WTC11 (cell line): ENCODE measurements around the gene PCSK5. TPM values are rescaled to one million over a fixed set of nuclear protein-coding genes. Genes with fewer than 3 reads are reported as not detected.
A peak's percentile ranks its signal among the peaks of the same experiment; 100 is the strongest.

Experiments
- ATAC-seq: fragments of 200-7000 bp; cut with Tn5 transposase; 2 replicates; pipeline ENCODE4 v1.10.0; 2021; ENCODE audit warnings: mild to moderate bottlenecking, moderate library complexity
- CTCF ChIA-PET: fragments of 300-600 bp; sonication (Branson Sonifier 250); formaldehyde crosslinking; loops from one replicate; lab custom pipeline; 2021; ENCODE audit warnings: antibody characterized with exemption; lab: Charles Lee
- POLR2A ChIA-PET: fragments of 350-600 bp; sonication (Branson Sonifier 250); formaldehyde crosslinking; loops from one replicate; lab custom pipeline; 2021; ENCODE audit warnings: antibody characterized with exemption; lab: Charles Lee
- DNase-seq: peaks from one replicate; pipeline ENCODE4 v3.0.0; 2021; ENCODE audit warnings: low spot score
- H3K27ac Mint-ChIP-seq: 2 replicates; pipeline ENCODE4 v1.8.0; 2021; ENCODE audit warnings: mixed read lengths
- H3K27me3 Mint-ChIP-seq: 2 replicates; pipeline ENCODE4 v1.8.0; 2021; ENCODE audit warnings: low read depth, mild to moderate bottlenecking, moderate library complexity, mixed read lengths
- H3K36me3 Mint-ChIP-seq: 2 replicates; pipeline ENCODE4 v1.8.0; 2021; ENCODE audit warnings: mixed read lengths
- H3K4me1 Mint-ChIP-seq: 2 replicates; pipeline ENCODE4 v1.8.0; 2022; ENCODE audit warnings: mixed read lengths
- H3K4me3 Mint-ChIP-seq: 2 replicates; pipeline ENCODE4 v1.8.0; 2021; ENCODE audit warnings: mild to moderate bottlenecking, moderate library complexity, mixed read lengths
- H3K9me3 Mint-ChIP-seq: 2 replicates; pipeline ENCODE4 v1.8.0; 2021; ENCODE audit warnings: mixed read lengths
- CBFB ChIP-seq: sonication (generic); formaldehyde crosslinking; IDR thresholded peaks from 2 replicates; pipeline ENCODE4 v1.8.1; 2022; ENCODE audit warnings: mild to moderate bottlenecking, low read depth, missing genetic modification reagents
- E2F4 ChIP-seq: sonication (generic); formaldehyde crosslinking; IDR thresholded peaks from 2 replicates; pipeline ENCODE4 v1.8.1; 2022; ENCODE audit warnings: low read depth, mild to moderate bottlenecking, moderate library complexity, missing genetic modification reagents, borderline replicate concordance
- E2F5 ChIP-seq: sonication (generic); formaldehyde crosslinking; IDR thresholded peaks from 2 replicates; pipeline ENCODE4 v1.8.1; 2022; ENCODE audit warnings: mild to moderate bottlenecking, moderate library complexity, missing genetic modification reagents
- FOXK1 ChIP-seq: sonication (generic); formaldehyde crosslinking; IDR thresholded peaks from 2 replicates; pipeline ENCODE4 v1.8.0; 2022; ENCODE audit warnings: mild to moderate bottlenecking, moderate library complexity, missing genetic modification reagents
- FOXP4 ChIP-seq: sonication (generic); formaldehyde crosslinking; IDR thresholded peaks from 2 replicates; pipeline ENCODE4 v1.8.0; 2022; ENCODE audit warnings: mild to moderate bottlenecking, missing genetic modification reagents
- GRHL2 ChIP-seq: fragments of 250-450 bp; sonication (Bioruptor Pico); IDR thresholded peaks from 2 replicates; pipeline ENCODE4 v1.8.0; 2022; ENCODE audit warnings: mild to moderate bottlenecking, moderate library complexity; ENCODE audit not compliant: insufficient replicate concordance, severe bottlenecking
- IRF1 ChIP-seq: sonication (generic); formaldehyde crosslinking; IDR thresholded peaks from 2 replicates; pipeline ENCODE4 v1.8.0; 2023; ENCODE audit warnings: missing genetic modification reagents
- MYBL2 ChIP-seq: sonication (generic); formaldehyde crosslinking; IDR thresholded peaks from 2 replicates; pipeline ENCODE4 v1.8.1; 2023; ENCODE audit warnings: mild to moderate bottlenecking, moderate library complexity, missing genetic modification reagents
- NR1H2 ChIP-seq: sonication (generic); formaldehyde crosslinking; IDR thresholded peaks from 2 replicates; pipeline ENCODE4 v1.9.0; 2021; ENCODE audit warnings: mild to moderate bottlenecking, moderate library complexity, missing genetic modification reagents
- PREB ChIP-seq: sonication (generic); formaldehyde crosslinking; IDR thresholded peaks from 2 replicates; pipeline ENCODE4 v1.8.1; 2022; ENCODE audit warnings: mild to moderate bottlenecking, missing genetic modification reagents, moderate library complexity, borderline replicate concordance
- PRRX2 ChIP-seq: fragments of 250-450 bp; sonication (Bioruptor Pico); IDR thresholded peaks from 2 replicates; pipeline ENCODE4 v1.8.0; 2021; ENCODE audit warnings: mild to moderate bottlenecking
- RORB ChIP-seq: fragments of 250-450 bp; sonication (Bioruptor Pico); IDR thresholded peaks from 2 replicates; pipeline ENCODE4 v1.9.0; 2021; ENCODE audit warnings: mild to moderate bottlenecking
- SMAD4 ChIP-seq: sonication (generic); formaldehyde crosslinking; IDR thresholded peaks from 2 replicates; pipeline ENCODE4 v1.8.0; 2022; ENCODE audit warnings: mild to moderate bottlenecking, missing genetic modification reagents
- USF1 ChIP-seq: sonication (generic); formaldehyde crosslinking; IDR thresholded peaks from 2 replicates; pipeline ENCODE4 v1.8.0; 2022; ENCODE audit warnings: mild to moderate bottlenecking, missing genetic modification reagents
- ZNF138 ChIP-seq: sonication (generic); formaldehyde crosslinking; conservative IDR thresholded peaks from 2 replicates; pipeline ENCODE4 v1.8.1; 2022; ENCODE audit warnings: mild to moderate bottlenecking, moderate library complexity, missing genetic modification reagents
- ZNF219 ChIP-seq: sonication (generic); formaldehyde crosslinking; IDR thresholded peaks from 2 replicates; pipeline ENCODE4 v1.8.0; 2023; ENCODE audit warnings: missing genetic modification reagents, mild to moderate bottlenecking, borderline replicate concordance
- ZNF281 ChIP-seq: sonication (generic); formaldehyde crosslinking; IDR thresholded peaks from 2 replicates; pipeline ENCODE4 v1.8.0; 2023; ENCODE audit warnings: mild to moderate bottlenecking, missing genetic modification reagents
- ZNF317 ChIP-seq: sonication (generic); formaldehyde crosslinking; IDR thresholded peaks from 2 replicates; pipeline ENCODE4 v1.8.1; 2023; ENCODE audit warnings: low read depth, mild to moderate bottlenecking, moderate library complexity, missing genetic modification reagents, borderline replicate concordance
- ZNF416 ChIP-seq: fragments of 250-450 bp; sonication (Bioruptor Pico); IDR thresholded peaks from 2 replicates; pipeline ENCODE4 v1.9.0; 2021; ENCODE audit warnings: mild to moderate bottlenecking, inconsistent platforms
- ZNF423 ChIP-seq: fragments of 250-450 bp; sonication (Bioruptor Pico); IDR thresholded peaks from 2 replicates; pipeline ENCODE4 v2.1.2; 2022; ENCODE audit warnings: mild to moderate bottlenecking, moderate library complexity
- ZNF532 ChIP-seq: fragments of 250-450 bp; sonication (Bioruptor Pico); IDR thresholded peaks from 2 replicates; pipeline ENCODE4 v1.9.0; 2021; ENCODE audit warnings: mild to moderate bottlenecking, borderline replicate concordance
- total RNA-seq: library from RNA; stranded (reverse); gene quantifications from 3 replicates; pipeline ENCODE4 v1.2.3, GENCODE V29; 2021

PCSK5 gene
- total RNA-seq, 1 experiment from 2014 or later, result 30.6 TPM

- ChIA-PET CTCF (interaction anchor here (1.3 kb wide), 1 partner anchor 14 kb away, joined by 3 read pairs; no protein-coding TSS in a partner anchor), POLR2A (no interaction called here)
- ATAC-seq, result no peak
- no peaks in the 10 kb centered on the region for H3K27me3 Mint-ChIP-seq
- TF ChIP-seq ZNF219 (CRISPR knock-in tag) (no peak), E2F4 (CRISPR knock-in tag) (no peak), IRF1 (CRISPR knock-in tag) (no peak), FOXK1 (CRISPR knock-in tag) (no peak), CBFB (CRISPR knock-in tag) (no peak), ZNF416 (no peak), PRRX2 (CRISPR knock-in tag) (no peak), ZNF317 (CRISPR knock-in tag) (no peak), FOXP4 (CRISPR knock-in tag) (no peak), GRHL2 (CRISPR knock-in tag) (no peak), ZNF532 (CRISPR knock-in tag) (no peak), E2F5 (no peak), ZNF423 (no peak), USF1 (CRISPR knock-in tag) (no peak), MYBL2 (no peak)
- H3K9me3 Mint-ChIP-seq, result no peaks in the 10 kb centered on the region
- no peak overlapping the region for H3K27ac Mint-ChIP-seq
- no peak overlapping the region for H3K4me3 Mint-ChIP-seq
- DNase-seq, result no peak
- H3K4me1 Mint-ChIP-seq, result peaks cover 9% of the 10 kb centered on the region
- H3K36me3 Mint-ChIP-seq, result no peaks in the 10 kb centered on the region
Measured at GRCh38 chr9:75852746-75853145, 37.7 kb upstream of the PCSK5 start.

- ChIA-PET POLR2A (no interaction called here), CTCF (interaction anchor here (0.6 to 1.3 kb wide), 20 partner anchors 9 to 740 kb away, joined by 3 to 26 read pairs (median 4); no protein-coding TSS in a partner anchor)
- DNase-seq, result no peak
- H3K36me3 Mint-ChIP-seq, result no peaks in the 10 kb centered on the region
- peak; percentile 57 for ATAC-seq
- no peaks in the 10 kb centered on the region for H3K27me3 Mint-ChIP-seq
- no peak overlapping the region for H3K4me3 Mint-ChIP-seq
- peaks cover 9% of the 10 kb centered on the region for H3K4me1 Mint-ChIP-seq
- H3K27ac Mint-ChIP-seq, result no peak overlapping the region
- H3K9me3 Mint-ChIP-seq, result no peaks in the 10 kb centered on the region
- TF ChIP-seq NR1H2 (CRISPR knock-in tag), result no peak
- TF ChIP-seq IRF1 (CRISPR knock-in tag), result no peak
- TF ChIP-seq PREB (CRISPR knock-in tag), result no peak
- no peak for TF ChIP-seq SMAD4 (CRISPR knock-in tag)
- no peak for TF ChIP-seq ZNF138 (CRISPR knock-in tag)
- no peak for TF ChIP-seq ZNF281
- no peak for TF ChIP-seq RORB
Measured at GRCh38 chr9:75855509-75855908, 35.0 kb upstream of the PCSK5 start.
